Tibial nerve (tissue), 4 donors: Measurements from ENCODE around the gene BRPF3. TPM values are rescaled to one million over a fixed set of nuclear protein-coding genes. Genes with fewer than 3 reads are reported as not detected.

Source experiments
- DNase-seq, 2 donors: peaks; one replicate each; pipeline ENCODE4 v3.0.0-alpha.2; 2019; ENCODE audit warnings: low spot score in 2 of 2
- H3K27ac ChIP-seq, 4 donors: fragments of 200-600 bp; sonication (generic) in 3 of 4; one replicate each; pipeline ENCODE4 v1.5.1; 2017 to 2019; ENCODE audit warnings: mild to moderate bottlenecking in 1 of 4
- H3K27me3 ChIP-seq, 2 donors: fragments of 200-600 bp; sonication (generic) in 1 of 2; one replicate each; pipeline versions ENCODE4 v1.5.1 to v1.6.0; 2017 to 2019
- H3K36me3 ChIP-seq, 3 donors: fragments of 200-600 bp; sonication (generic); one replicate each; pipeline ENCODE4 v1.5.1; 2018 to 2019
- H3K4me1 ChIP-seq, 4 donors: fragments of 200-600 bp; sonication (generic) in 3 of 4; one replicate each; pipeline ENCODE4 v1.5.1; 2017 to 2019
- H3K4me3 ChIP-seq, 4 donors: fragments of 200-600 bp; sonication (generic) in 3 of 4; one replicate each; pipeline ENCODE4 v1.5.1; 2017 to 2019; ENCODE audit warnings: mild to moderate bottlenecking in 1 of 4, moderate library complexity in 1 of 4
- H3K9me3 ChIP-seq, 4 donors: fragments of 200-600 bp; sonication (generic) in 3 of 4; one replicate each; pipeline ENCODE4 v1.5.1; 2017 to 2019
- CTCF ChIP-seq, 5 experiments: fragments of 200-600 bp in 3 of 5; fragments of 450-650 bp in 2 of 5; sonication (generic) in 3 of 5; IDR thresholded peaks; one replicate each; pipeline ENCODE4 v1.5.1; 2016 to 2019; ENCODE audit warnings: antibody characterized with exemption in 5 of 5, mild to moderate bottlenecking in 3 of 5, moderate library complexity in 2 of 5
- EP300 ChIP-seq, 2 donors: sonication (generic); formaldehyde crosslinking; IDR thresholded peaks; one replicate each; pipeline ENCODE4 v1.6.1; 2017; ENCODE audit warnings: antibody characterized with exemption in 2 of 2, mild to moderate bottlenecking in 1 of 2
- POLR2A ChIP-seq, 2 donors: fragments of 450-650 bp; IDR thresholded peaks; one replicate each; pipeline ENCODE4 v1.6.1; 2017; ENCODE audit warnings: antibody characterized with exemption in 2 of 2, mild to moderate bottlenecking in 2 of 2, moderate library complexity in 2 of 2
- WGBS, 2 donors: methylation state at CpG; one replicate each; pipeline ENCODE4 v1.1.5; 2018; 5-methylcytosine and 5-hydroxymethylcytosine counted together
- total RNA-seq, 4 donors: library from RNA; depleted of rRNA; stranded (reverse); fragments of >200 nt; gene quantifications; one replicate each; pipeline ENCODE4 v1.1.0, GENCODE V29; 2016

Gene BRPF3
- total RNA-seq, 4 donors from 2014 or later: 18.4 to 32.7 (median 23.9) TPM

- peaks cover 0 to 16% (median 0%) of the 10 kb centered on the region in 3 donors for H3K36me3 ChIP-seq
- TF ChIP-seq POLR2A (IDR thresholded peaks at IDR 0.05) (no peak), EP300 (IDR thresholded peaks at IDR 0.05) (no peak), CTCF (IDR thresholded peaks at IDR 0.05) (no peak)
- DNase-seq: no peak
- H3K4me3 ChIP-seq: no peak overlapping the region
- H3K4me1 ChIP-seq: no peaks in the 10 kb centered on the region
- H3K9me3 ChIP-seq: peaks cover 0 to 22% (median 0%) of the 10 kb centered on the region in 4 donors
- H3K27ac ChIP-seq: no peak overlapping the region
- no peaks in the 10 kb centered on the region for H3K27me3 ChIP-seq
Measured at GRCh38 chr6:36177166-36177565, 19.4 kb upstream of the BRPF3 start.

GRCh38 chr6:36178544-36178943 is 18.0 kb upstream of the BRPF3 start:
- H3K4me3 ChIP-seq: no peak overlapping the region
- DNase-seq: no peak

GRCh38 chr6:36180126-36180525 is 16.4 kb upstream of the BRPF3 start:
- Histone ChIP-seq H3K27ac (no peak overlapping the region), H3K9me3 (peaks cover 0 to 32% (median 0%) of the 10 kb centered on the region in 4 donors), H3K4me3 (no peak overlapping the region), H3K27me3 (no peaks in the 10 kb centered on the region), H3K4me1 (no peaks in the 10 kb centered on the region), H3K36me3 (peaks cover 0 to 10% (median 0%) of the 10 kb centered on the region in 3 donors)
- no peak for TF ChIP-seq POLR2A (IDR thresholded peaks at IDR 0.05)
- no peak for TF ChIP-seq CTCF (IDR thresholded peaks at IDR 0.05)
- no peak for TF ChIP-seq EP300 (IDR thresholded peaks at IDR 0.05)
- WGBS, 2 donors: 85 to 100% methylated on average over 1 of the region's 1 CpG
- no peak for DNase-seq

More at GRCh38 chr6:36178544-36178943, 18.0 kb upstream of the BRPF3 start:
- Histone ChIP-seq H3K9me3 (peaks cover 0 to 32% (median 0%) of the 10 kb centered on the region in 4 donors), H3K36me3 (peaks cover 0 to 10% (median 0%) of the 10 kb centered on the region in 3 donors), H3K4me1 (no peaks in the 10 kb centered on the region), H3K27me3 (no peaks in the 10 kb centered on the region), H3K27ac (no peak overlapping the region)
- no peak for TF ChIP-seq CTCF (IDR thresholded peaks at IDR 0.05)
- TF ChIP-seq EP300 (IDR thresholded peaks at IDR 0.05): no peak
- no peak for TF ChIP-seq POLR2A (IDR thresholded peaks at IDR 0.05)

GRCh38 chr6:36184311-36184710 is 12.2 kb upstream of the BRPF3 start:
- Histone ChIP-seq H3K9me3 (peaks cover 0 to 12% (median 0%) of the 10 kb centered on the region in 4 donors), H3K27me3 (no peaks in the 10 kb centered on the region), H3K4me1 (no peaks in the 10 kb centered on the region), H3K27ac (no peak overlapping the region), H3K4me3 (no peak overlapping the region), H3K36me3 (no peaks in the 10 kb centered on the region)
- TF ChIP-seq CTCF (IDR thresholded peaks at IDR 0.05): no peak
- TF ChIP-seq POLR2A (IDR thresholded peaks at IDR 0.05): no peak
- no peak for TF ChIP-seq EP300 (IDR thresholded peaks at IDR 0.05)
- no peak for DNase-seq

- Histone ChIP-seq H3K4me3 (no peak overlapping the region), H3K9me3 (peaks cover 0 to 11% (median 0%) of the 10 kb centered on the region in 4 donors), H3K4me1 (no peaks in the 10 kb centered on the region), H3K36me3 (no peaks in the 10 kb centered on the region), H3K27ac (no peak overlapping the region), H3K27me3 (no peaks in the 10 kb centered on the region)
- WGBS, 2 donors: 92 to 93% methylated on average over 2 of the region's 2 CpGs
- DNase-seq: no peak
- TF ChIP-seq CTCF (IDR thresholded peaks at IDR 0.05): no peak
- no peak for TF ChIP-seq POLR2A (IDR thresholded peaks at IDR 0.05)
- no peak for TF ChIP-seq EP300 (IDR thresholded peaks at IDR 0.05)
Measured at GRCh38 chr6:36186199-36186598, 10.3 kb upstream of the BRPF3 start.
